HG03280 (cell line): ENCODE data around the gene CNGA2.
"Not testable (repeated sequence)": the region's sequence is repeated elsewhere in the genome, so short reads cannot be mapped to it uniquely, and the experiment has no call there.

Experiments
- ATAC-seq: cut with Tn5 transposase; IDR thresholded peaks from one replicate; pipeline ENCODE4 v1.9.1; 2021; ENCODE audit warnings: mild to moderate bottlenecking, moderate library complexity; ENCODE audit not compliant: unreplicated experiment

Gene CNGA2

DNA sequence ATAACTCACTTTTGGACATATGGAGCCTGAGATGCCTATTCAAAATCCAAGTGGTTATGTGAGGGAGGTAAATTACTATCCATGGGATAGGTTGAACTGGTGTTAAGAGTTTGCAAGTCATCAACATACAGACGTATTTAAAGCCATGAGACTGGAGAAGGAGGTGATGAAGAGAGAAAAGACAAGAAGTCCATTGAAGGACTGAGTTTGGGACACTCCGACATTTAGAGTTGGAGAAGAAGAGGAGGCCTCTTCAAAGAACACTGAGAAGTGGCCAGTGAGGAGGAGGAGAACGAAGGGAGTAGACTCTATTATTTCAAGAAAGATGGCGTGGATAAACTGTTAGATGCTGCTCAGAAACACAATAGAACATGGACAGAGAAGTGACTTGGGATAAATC lies at the start of gene CNGA2:
Gene CNGA2 (plus strand): TSS at position 301 of the 400 bp plus-strand sequence. CDS start 3,738 bp downstream, outside the sequence.
- ATAC-seq = no peak

DNA sequence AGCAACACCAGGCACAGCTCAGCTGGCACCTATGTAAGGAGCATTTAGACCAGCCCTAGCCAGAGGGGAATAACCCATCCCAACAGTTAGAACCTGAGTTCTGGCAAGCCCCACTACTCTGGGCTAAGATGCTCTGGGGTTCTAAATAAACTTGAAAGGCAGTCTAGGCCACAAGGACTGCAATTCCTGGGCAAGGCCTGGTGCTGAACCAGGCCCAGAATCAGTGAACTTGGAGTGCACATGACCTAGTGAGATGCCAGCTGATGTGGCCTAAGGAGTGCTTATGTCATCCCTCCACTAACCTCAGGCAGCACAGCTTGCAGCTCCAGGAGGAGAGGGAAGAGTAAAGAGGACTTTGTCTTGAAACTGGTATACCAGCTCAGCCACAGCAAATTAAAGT lies 46.9 kb upstream of the CNGA2 start:
- no peak for ATAC-seq

DNA sequence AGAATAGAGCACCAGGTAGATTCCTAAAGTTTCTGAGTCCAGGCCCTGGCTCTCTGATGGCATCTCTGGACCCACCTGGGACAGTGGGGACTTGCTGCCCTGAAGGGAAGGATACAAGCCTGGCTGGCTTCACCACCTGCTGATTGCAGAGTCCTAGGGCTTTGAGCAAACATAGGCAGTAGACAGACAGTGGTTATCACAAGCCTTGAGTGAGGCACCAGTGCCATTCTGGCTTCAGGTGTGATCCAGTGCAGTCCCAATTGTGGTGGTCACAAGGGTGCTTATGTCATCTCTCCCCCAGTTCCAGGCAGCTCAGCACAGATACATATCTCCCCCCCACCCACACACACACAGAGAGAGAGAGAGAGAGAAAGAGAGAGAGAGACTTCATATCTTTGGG lies 45.9 kb upstream of the CNGA2 start:
- ATAC-seq = no peak

DNA sequence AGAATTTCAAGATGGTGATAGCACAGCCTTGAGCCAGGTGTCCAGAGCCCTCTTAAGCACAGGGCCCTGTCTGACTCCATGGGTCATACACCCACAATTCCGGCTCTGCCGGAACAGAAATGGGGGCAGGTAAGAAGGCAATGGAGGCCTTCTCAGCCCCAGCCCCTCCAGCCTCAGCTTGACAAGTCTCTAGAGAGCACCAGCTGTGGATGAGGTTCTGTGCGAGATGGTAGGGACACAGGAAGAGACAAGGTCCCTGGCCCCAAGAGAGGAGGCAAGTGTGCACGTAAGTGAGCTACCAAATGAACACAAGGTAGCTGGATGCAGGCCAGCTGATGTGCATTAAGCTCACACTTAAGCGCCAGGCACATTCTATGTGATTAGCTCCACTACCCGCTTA lies 41.7 kb upstream of the CNGA2 start:
- no peak for ATAC-seq

DNA sequence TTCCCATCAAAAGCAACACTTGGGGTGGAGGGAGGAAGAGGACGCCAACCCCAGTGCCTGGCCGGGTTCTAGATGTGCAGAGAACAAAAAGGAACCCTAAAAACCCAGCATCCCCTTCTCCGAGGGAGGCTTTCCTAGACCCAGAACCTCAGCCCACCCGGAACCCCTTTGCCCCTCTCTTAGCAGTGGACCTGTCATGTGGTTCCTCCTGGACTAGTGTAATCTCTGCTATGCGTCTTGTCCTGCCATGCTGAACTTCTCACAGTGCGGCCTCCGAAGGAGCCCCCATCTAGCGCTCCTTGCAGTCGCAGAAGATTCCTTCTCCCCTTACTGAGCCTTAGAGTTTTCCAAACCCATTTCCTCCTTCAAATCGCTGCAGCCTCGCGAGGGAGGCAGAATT lies 40.4 kb upstream of the CNGA2 start:
- ATAC-seq = no peak

DNA sequence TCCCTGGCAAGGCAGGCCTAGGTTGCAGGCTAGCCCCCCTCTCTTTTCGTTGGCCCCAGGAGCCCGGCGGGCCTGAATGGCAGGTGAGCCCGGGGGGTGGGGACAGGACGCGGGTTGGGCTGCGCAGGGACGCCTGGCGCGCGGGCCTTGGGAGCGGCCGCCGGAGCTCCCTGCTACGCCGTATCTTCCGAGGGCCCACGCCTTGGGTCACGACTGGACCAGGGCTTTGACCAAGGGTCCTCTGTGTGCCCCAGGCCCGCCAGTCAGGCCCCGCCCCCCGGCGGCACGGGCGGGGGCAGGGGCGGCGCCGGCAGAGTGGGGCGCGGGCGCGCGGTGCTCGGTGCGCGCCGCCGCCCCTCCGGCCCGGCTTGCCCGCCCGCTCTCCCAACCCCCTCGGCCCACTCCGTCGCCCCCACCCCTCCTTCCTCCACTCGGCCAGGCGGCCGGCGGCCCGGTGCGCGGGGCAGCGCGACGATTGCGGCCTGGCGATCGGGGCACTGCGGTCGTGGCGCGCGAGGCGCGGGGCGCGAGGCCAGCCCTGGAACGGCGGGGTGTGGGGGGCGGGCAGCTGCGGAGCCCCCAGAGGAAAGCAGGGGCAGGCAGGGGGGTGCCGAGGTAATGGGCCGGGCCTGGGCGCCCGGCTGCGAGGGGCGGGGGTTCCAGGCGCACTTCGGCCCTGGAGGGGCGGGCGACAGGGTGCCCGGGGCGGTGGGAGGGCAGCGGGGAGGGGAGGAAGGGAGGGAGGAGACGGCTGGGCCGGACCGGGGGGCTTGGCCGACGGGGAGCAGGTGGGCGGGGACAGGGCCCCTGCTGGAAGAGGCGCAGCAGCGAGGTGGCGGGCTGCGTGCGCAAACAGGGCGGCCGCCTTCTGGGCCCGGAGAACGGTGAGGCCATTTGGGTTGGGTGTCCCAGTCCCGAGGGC lies 39.6 kb upstream of the CNGA2 start, which contains the start of gene PRRG3:
Gene PRRG3 (plus strand): TSS at position 798 of the 922 bp plus-strand sequence. CDS start 3,357 bp downstream, outside the sequence.
- no peak for ATAC-seq

DNA sequence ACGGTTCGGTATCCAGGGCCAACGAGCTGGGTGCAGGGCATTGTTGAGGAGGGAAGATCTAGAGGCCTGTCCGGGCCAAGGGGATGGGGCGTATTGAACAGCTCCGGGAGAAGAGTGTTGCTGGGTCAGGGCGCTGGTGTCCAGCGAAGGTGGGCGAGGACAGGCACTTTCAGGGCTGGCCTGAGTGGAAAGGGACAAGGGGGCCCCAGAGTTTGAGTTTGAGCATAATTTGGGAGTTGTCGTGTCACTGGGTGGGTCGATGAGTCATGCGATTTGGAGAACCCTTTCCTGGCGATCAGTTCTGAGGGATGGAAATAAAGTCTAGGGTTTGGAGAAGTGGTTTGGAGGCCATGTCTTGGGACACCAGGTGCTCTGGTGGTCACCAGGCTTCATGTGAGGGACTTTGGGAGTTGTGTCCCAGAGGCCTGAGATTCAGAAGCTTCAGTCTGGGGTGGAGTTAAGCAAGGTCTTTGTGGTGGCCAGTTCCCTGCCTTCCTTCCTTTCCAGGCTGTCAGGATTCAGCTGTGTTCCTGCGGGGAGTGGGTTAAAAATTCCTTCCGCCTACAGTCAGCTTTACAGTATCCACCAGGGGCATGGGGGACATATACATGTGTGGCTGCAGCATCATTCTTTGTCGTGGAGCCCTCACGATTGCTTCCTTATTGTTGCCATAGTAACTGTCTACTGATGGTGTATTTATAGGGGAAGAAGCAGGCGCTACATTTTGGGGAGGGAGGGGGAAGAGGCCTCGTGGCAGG lies 38.8 kb upstream of the CNGA2 start:
- ATAC-seq = no peak

DNA sequence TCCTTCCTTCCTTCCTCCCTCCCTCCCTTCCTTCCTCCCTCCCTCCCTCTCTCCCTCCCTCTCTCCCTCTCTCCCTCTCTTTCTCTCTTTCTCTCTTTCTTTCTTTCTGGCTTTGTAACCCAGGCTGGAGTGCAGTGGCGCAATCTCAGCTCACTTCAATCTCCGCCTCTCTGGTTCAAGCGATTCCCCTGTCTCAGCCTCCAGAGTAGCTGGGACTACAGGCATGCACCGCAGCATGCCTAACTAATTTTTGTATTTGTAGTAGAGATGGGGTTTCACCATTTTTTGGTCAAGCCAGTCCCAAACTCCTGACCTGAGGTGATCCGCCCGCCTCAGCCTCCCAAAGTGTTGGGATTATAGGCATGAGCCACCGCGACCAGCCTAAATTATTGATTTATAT lies 37.5 kb upstream of the CNGA2 start:
- not testable (repeated sequence) for ATAC-seq

DNA sequence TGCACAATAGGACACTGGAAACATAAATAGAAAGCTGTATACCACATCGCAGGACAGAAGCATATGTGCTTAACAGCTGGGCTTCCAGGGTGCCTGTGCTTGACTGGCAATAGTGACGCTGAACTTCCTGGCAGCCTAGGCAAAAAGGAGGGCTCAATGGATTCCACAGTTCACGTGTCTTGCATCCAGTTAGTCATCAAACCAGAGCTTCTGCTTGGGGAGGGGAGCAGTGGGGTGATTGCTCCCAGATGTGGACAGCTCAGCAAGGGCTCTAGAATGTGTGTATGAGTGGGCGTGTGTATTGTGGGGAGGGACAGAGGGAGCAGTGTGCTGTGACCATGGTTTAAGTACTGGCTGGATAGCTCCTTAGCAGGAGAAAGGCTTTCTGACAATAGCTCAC lies 37.0 kb upstream of the CNGA2 start:
- no peak for ATAC-seq

DNA sequence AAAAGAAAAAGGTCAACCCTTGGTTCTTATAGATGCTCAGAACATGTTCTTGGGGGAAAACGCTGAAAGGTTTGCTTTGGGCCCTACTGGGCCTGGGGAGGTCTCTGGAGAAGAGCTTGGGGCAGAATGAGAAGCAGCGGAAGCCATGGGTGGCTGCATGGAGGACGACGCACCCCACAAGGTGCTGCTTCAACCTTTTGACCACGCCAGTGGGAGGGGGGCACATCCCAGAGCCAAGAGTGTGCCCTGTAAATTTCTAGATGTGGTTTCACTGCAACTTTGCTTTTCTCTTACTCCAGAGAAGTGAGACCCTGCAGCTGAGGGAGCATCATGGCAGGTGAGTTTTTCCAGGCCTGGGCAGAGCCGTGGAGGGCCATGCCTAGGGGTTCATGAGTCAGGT lies 36.1 kb upstream of the CNGA2 start:
- no peak for ATAC-seq

DNA sequence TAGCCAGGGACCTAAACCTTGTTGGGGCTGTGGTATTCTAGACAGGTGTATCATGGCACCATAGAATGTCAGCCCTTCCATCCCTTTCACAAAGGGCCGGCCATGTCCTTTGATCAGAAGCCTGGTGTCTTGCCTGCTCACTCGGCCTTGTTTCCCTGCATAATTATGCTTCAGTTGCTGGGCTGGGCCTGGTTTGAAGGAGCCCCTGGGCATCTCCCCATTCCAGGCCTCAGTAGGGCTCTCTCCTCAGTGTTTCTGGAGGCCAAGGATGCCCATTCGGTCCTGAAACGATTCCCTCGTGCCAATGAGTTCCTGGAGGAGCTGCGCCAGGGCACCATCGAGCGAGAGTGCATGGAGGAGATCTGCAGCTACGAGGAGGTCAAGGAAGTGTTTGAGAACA lies 34.8 kb upstream of the CNGA2 start:
- no peak for ATAC-seq

DNA sequence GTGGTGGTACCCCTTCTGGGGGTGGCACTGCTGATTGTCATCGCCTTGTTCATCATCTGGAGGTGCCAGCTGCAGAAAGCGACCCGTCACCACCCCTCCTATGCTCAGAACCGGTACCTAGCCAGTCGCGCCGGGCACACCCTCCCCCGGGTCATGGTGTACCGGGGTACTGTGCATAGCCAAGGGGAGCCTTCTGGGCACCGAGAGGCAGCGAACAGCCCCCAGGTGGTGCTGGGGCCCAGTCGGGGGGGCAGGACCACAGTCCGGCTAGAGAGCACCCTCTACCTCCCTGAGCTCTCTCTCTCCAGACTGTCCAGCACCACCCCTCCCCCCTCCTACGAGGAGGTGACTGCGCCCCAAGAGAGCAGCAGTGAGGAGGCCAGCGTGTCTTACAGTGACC lies 34.0 kb upstream of the CNGA2 start:
- ATAC-seq = no peak

DNA sequence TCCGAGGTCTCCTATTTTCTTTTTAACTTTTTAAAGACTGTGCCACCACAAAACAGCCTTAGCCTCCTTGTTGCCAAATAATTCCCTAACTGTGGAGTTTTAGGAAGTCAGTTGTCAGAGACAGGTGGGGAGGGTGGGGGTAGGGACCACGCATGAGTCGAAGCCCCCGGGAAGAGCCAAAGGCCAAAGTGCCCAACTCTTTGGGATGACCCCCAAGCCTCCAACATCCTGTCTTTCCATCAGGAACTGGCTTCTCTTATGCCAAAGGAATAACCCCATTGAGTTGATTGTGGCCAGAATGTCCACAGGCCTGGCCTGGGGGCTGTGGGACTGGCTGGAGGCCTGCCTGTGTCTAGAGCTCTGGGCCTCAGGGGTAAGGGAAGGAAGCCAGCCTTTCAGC lies 33.5 kb upstream of the CNGA2 start:
- ATAC-seq = no peak

DNA sequence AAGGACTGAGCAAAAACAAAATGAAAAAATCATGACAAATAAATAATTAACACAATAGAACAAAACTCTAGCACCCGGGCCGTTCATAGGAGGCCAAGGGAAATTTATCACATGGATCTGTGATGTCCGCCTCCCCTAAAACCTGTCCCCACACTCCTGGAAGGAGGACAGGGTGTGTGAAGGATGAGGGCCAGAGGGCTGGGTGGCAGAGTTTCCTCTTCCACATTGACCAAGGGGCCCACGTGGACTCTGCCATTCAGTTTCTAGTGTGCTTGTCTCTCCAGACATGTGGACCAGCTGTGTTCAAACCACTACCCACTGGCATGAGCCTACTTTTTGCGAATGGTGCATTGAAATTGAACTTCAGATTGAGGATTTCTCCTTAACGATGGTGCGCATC lies 33.0 kb upstream of the CNGA2 start:
- no peak for ATAC-seq

DNA sequence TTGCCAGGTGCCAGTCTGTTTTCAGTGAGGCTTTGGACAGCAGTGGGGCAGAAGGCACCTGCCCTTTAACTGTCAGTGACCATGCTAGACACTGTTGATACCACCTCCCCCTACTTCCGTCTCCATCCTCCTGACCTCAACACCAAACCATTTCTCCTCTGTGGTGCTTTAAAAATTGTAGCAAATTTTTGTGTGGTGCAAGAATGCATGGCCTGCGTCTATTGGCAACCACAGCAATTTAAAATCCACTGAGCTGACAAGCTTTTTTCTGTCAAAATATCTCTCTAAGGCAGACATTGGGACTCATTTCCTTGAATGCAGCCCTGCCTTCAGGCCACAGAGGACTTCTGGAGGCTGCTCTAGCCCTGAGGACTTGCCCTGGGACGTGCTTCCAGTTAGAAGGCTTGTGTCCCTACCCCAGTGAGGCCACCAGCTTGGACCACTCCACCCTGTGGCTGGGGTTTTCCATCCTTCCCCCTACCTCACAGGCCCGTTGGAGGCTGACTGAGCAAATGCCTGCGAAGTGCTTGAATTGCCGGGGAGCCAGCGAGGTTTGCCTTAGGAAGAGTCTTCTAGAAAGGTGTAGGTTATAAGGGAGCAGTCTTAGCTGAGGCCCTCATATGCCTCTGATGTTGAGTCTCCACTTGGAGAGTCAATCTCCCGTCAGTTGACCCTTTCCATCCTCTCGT lies 32.4 kb upstream of the CNGA2 start:
- no peak for ATAC-seq

DNA sequence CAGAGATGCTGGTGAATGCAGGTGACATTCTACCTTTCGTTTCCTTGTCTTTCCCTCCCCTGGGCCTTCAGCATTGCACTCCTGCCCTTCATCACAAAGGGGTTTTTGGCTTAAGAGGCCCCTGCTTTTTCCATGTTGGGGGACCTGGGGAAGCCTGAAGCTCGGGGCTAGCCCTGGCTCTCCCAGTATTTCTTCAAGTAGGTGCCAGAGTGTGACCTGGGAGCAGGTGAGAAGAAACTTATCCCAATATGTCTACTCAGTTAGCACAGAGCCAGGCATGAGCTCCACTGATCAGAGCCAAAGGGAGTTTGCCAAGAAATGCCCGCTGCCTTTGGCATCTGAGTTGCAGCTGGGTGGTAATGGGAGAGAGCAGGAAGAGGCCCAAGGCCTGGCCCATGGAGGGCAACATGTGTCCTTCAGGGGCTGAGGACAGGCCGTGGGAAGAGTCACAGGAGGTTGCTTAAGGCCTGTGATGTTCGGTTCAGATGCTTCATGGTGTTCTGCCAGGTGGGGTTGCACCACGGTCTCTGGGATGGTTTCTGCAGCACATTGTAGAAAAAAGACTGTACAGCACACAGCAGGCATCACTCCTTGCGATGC lies 31.7 kb upstream of the CNGA2 start:
- ATAC-seq = no peak

DNA sequence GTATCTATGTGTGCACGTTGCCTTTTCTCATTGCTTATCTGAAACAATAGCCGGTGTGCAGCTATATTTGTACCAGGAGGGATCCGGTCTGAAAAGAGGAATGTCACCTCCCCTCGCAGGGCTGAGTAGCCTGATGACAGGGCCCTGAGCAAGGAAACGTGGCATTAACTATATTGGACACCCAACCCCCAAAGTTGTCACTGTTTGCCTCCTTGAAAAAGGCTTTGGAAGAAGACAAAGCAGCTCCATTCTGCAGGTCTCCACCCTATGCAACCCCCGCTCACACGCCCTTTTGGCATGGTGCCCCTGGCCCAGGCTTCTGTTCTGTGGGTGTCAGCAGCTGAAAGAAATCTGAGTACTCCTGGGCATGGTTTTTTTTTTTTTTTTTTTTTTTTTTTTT lies 31.1 kb upstream of the CNGA2 start:
- ATAC-seq = no peak

DNA sequence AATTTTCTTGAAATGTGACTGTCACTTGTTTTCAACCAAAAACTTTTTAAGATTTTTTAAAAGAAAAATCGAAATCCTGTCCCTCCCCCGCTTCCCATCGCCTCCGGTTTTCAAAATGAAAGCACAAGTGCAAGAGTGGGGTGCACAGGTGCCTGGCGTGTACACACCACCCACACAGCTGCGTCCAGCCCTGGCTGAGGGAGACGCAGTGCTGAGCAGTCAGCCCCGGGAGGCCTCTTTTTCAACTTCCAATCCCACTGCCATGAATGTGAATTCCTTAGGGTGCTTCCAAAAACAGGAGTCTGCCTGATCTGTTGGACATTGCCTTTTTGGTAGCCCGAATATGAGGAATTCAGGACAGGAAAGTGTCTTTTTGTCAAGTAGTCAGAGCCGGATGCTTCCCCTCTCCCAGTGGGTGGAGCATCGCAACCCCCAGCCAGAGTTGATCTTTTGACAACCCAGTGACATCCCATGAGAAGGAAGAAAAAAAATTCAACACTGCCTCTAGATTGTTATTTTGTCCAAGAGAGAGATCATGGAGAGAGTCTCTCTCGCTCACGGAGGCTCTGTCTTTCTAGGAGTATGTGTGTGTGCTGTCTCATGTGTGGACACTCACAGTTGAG lies 30.4 kb upstream of the CNGA2 start:
- no peak for ATAC-seq

DNA sequence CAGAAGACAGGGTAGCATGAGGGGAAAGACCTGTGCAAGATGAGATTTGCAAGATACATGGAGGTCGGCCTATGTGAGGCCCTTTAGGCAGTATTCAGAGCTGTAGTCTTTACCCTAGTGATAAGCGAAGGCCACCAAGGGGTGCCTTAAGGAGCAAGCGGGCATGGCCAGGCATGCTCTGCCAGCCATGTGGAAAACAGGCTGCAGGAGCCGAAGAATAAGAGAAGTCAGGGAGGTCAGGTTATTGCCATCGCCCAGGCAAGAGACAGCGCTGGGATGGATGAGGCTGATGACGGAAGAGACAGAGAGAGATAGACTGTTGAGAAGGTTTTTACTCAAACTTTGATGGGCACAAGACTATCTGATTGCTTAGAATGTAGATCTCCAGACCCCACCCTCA lies 25.7 kb upstream of the CNGA2 start:
- no peak for ATAC-seq

DNA sequence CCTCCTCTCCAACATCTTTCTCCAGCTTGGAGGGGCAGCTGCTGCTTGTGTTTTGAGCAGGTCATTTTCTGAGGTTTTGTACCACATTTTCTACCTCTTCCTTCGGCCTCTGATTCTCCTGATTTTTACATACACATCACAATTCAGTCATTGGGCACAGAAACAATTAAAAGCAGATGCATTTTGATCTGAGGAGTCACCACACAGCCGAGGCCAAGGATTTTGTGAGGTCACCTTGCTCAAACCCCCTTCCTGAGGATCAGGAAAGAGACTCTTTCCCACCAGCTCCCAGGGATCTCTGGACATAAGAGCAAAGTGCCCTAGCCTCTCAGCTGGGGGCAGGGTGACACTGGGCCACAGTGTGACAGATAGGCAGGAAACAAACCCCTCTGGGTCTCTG lies 24.1 kb upstream of the CNGA2 start:
- ATAC-seq = no peak

DNA sequence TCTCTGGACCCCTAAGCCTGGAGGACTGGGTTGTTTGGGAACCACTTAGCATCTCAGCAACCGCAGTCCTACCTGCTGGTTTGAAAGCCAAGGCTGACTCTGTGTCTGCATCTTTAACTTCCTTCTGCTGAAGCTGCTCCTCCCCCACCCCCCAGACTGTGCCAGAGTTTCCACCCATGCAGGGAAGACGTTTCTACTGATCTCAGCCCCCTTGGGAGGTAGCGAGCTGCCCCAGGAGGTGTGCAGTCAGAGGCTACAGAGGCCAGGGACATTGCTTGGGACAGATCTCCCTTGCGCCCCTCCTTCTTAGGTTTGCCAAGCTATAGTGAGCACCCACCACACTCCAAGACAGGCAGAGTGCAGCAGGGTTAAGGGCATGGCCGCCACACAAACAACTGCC lies 23.4 kb upstream of the CNGA2 start:
- ATAC-seq = no peak
